Liver (tissue), 9 donors: Measurements from ENCODE around the gene STK39. TPM values are rescaled to one million over a fixed set of nuclear protein-coding genes. Genes with fewer than 3 reads are reported as not detected.

ENCODE experiments used
- DNase-seq: peaks from one replicate; pipeline ENCODE4 v3.0.0-alpha.2; 2017; ENCODE audit warnings: low spot score
- H3K27ac ChIP-seq, 2 donors: one replicate each; pipeline ENCODE4 v1.7.0; 2013; ENCODE audit warnings: inconsistent platforms in 2 of 2, low read length in 2 of 2, control low read depth in 1 of 2, low read depth in 1 of 2, mild to moderate bottlenecking in 1 of 2
- H3K27me3 ChIP-seq, 4 donors: one replicate each; pipeline versions ENCODE4 v1.6.1 to v1.7.0; 2013; ENCODE audit warnings: low read length in 3 of 4, inconsistent platforms in 1 of 4, mild to moderate bottlenecking in 1 of 4, moderate library complexity in 1 of 4; ENCODE audit not compliant: control insufficient read depth in 4 of 4, insufficient read depth in 4 of 4
- H3K36me3 ChIP-seq, 4 donors: one replicate each; pipeline versions ENCODE4 v1.6.1 to v1.7.0; 2013; ENCODE audit warnings: low read length in 3 of 4, mild to moderate bottlenecking in 3 of 4, low read depth in 1 of 4, moderate library complexity in 1 of 4; ENCODE audit not compliant: control insufficient read depth in 4 of 4, insufficient read depth in 3 of 4
- H3K4me1 ChIP-seq, 4 donors: one replicate each; pipeline versions ENCODE4 v1.6.1 to v1.7.0; 2013; ENCODE audit warnings: low read length in 3 of 4, mild to moderate bottlenecking in 3 of 4, moderate library complexity in 1 of 4; ENCODE audit not compliant: control insufficient read depth in 4 of 4, insufficient read depth in 4 of 4
- H3K4me3 ChIP-seq, 3 donors: one replicate each; pipeline versions ENCODE4 v1.6.1 to v1.7.0; 2013; ENCODE audit warnings: low read length in 3 of 3, control low read depth in 1 of 3, low read depth in 1 of 3, mild to moderate bottlenecking in 1 of 3
- H3K9ac ChIP-seq, 2 donors: one replicate each; pipeline ENCODE4 v1.7.0; 2013; ENCODE audit warnings: low read length in 2 of 2, mild to moderate bottlenecking in 2 of 2, moderate library complexity in 2 of 2, control low read depth in 1 of 2, low read depth in 1 of 2
- H3K9me3 ChIP-seq, 4 donors: one replicate each; pipeline versions ENCODE4 v1.6.1 to v1.7.0; 2013; ENCODE audit warnings: low read length in 3 of 4; ENCODE audit not compliant: control insufficient read depth in 4 of 4
- EGR1 ChIP-seq, 2 donors: IDR thresholded peaks; 2 replicates each; pipeline ENCODE4 v1.6.1; 2016 to 2018; ENCODE audit warnings: antibody characterized with exemption in 2 of 2, low read depth in 2 of 2
- JUND ChIP-seq, 2 donors: IDR thresholded peaks; 2 replicates each; pipeline ENCODE4 v1.6.1; 2016; ENCODE audit warnings: antibody characterized with exemption in 2 of 2
- NR2F2 ChIP-seq: IDR thresholded peaks from 2 replicates; pipeline ENCODE4 v1.6.1; 2016; ENCODE audit warnings: antibody characterized with exemption
- RXRA ChIP-seq, 2 donors: IDR thresholded peaks; 2 replicates each; pipeline ENCODE4 v1.6.1; 2017 to 2018; ENCODE audit warnings: antibody characterized with exemption in 2 of 2, mild to moderate bottlenecking in 1 of 2
- SP1 ChIP-seq: IDR thresholded peaks from 2 replicates; pipeline ENCODE4 v1.6.1; 2018; ENCODE audit warnings: antibody characterized with exemption, mild to moderate bottlenecking
- TAF1 ChIP-seq: conservative IDR thresholded peaks from 2 replicates; pipeline ENCODE4 v1.6.1; 2016; ENCODE audit warnings: antibody characterized with exemption, mild to moderate bottlenecking
- WGBS: extraction: QIAGEN DNeasy Blood & Tissue Kit; methylation state at CpG from one replicate; pipeline ENCODE4 v1.1.7; 2013; 5-methylcytosine and 5-hydroxymethylcytosine counted together
- polyA plus RNA-seq, 2 donors: library from polyadenylated mRNA; stranded (reverse) in 1 of 2; unstranded in 1 of 2; fragments of 200-250 nt in 1 of 2; fragments of >200 nt in 1 of 2; fragmentation: Nextera tagmentation in 1 of 2; extraction: Ambion mirVana in 1 of 2; gene quantifications; one replicate each; pipeline versions ENCODE4 v1.2.1 to v1.2.3, GENCODE V29; 2013 to 2015
- total RNA-seq, 2 donors: library from RNA; depleted of rRNA; stranded (reverse); fragments of >200 nt; gene quantifications; one replicate each; pipeline ENCODE4 v1.2.3, GENCODE V29; 2014
- TF ChIP-seq, protein P1 (sequence below): IDR thresholded peaks from 2 replicates; pipeline ENCODE4 v1.6.1; 2016; ENCODE audit warnings: antibody characterized with exemption, mild to moderate bottlenecking
- TF ChIP-seq, protein P2 (sequence below): IDR thresholded peaks from 2 replicates; pipeline ENCODE4 v1.6.1; 2016; ENCODE audit warnings: antibody characterized with exemption
- donor health status: healthy.
- donor health status: healthy.
- donor health status: healthy.
- donor health status: healthy.
- donor health status: healthy.

The STK39 gene
- total and polyA plus RNA-seq, 4 donors, result 0.29 to 1.8 (median 0.73) TPM

DNA sequence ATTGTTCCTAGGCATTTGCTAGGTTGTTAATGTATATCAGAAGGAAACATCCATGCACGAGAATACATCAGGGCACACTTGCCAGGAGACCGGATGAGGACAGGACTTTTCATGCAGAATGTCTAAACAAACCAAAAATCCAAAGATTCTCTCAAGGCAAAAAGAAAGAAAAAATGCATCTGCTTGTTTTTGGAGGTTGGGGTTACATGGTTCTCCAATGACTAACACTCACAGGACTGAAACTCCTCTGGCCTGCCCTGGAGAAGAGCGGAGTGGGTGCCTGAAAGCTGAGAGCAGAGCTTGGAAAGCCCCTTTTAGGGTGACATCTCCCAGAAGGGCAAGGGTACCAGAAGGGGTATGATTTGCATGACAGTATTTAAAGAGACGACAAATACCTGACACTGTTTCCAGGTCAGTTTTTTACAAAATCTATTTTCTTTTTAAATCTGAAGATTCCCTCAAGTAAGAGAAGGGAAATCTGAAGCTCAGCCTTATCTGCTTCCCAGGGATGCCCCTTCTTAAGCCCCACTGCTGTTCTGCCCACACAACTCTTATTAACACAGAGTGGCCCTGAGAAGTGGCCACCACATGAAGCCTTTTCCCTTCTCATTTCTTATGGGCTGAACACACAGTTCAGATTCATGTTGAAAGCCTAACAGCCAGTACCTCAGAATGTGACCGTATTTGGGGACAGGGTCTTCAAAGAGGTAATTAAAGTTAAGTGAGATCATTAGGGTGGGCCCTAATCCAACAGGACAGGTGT lies 216.4 kb downstream of the STK39 start:
- no peaks in the 10 kb centered on the region for H3K36me3 ChIP-seq
- no peak overlapping the region for H3K9ac ChIP-seq
- 87% methylated on average over 5 of the region's 5 CpGs for WGBS
- no peaks in the 10 kb centered on the region for H3K9me3 ChIP-seq
- H3K4me1 ChIP-seq, result no peaks in the 10 kb centered on the region
- no peak overlapping the region for H3K4me3 ChIP-seq
- H3K27me3 ChIP-seq, result no peaks in the 10 kb centered on the region
- TF ChIP-seq, protein P1, sequence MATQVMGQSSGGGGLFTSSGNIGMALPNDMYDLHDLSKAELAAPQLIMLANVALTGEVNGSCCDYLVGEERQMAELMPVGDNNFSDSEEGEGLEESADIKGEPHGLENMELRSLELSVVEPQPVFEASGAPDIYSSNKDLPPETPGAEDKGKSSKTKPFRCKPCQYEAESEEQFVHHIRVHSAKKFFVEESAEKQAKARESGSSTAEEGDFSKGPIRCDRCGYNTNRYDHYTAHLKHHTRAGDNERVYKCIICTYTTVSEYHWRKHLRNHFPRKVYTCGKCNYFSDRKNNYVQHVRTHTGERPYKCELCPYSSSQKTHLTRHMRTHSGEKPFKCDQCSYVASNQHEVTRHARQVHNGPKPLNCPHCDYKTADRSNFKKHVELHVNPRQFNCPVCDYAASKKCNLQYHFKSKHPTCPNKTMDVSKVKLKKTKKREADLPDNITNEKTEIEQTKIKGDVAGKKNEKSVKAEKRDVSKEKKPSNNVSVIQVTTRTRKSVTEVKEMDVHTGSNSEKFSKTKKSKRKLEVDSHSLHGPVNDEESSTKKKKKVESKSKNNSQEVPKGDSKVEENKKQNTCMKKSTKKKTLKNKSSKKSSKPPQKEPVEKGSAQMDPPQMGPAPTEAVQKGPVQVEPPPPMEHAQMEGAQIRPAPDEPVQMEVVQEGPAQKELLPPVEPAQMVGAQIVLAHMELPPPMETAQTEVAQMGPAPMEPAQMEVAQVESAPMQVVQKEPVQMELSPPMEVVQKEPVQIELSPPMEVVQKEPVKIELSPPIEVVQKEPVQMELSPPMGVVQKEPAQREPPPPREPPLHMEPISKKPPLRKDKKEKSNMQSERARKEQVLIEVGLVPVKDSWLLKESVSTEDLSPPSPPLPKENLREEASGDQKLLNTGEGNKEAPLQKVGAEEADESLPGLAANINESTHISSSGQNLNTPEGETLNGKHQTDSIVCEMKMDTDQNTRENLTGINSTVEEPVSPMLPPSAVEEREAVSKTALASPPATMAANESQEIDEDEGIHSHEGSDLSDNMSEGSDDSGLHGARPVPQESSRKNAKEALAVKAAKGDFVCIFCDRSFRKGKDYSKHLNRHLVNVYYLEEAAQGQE, result no peak
- TF ChIP-seq SP1, result no peak
- no peak for TF ChIP-seq TAF1
- no peak for DNase-seq
- H3K27ac ChIP-seq, result no peak overlapping the region

DNA sequence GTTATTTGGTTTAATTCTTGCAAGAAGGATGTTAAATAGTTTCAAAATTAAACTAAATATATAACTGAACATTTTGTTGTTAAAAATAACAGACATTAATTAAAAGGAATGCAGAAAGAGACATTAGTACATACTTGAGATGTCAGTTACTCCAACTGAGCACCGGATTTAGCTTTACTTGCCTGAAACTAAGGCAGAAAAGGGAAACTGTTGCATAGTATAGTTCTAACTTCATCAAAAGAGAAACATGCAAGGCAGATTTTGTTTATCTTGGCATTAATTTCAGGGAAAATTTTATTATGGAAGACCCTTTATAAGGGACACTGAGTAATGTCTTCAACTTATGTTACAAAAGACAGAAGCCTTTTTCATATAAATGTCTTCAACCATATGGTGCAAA lies 218.3 kb downstream of the STK39 start:
- no peaks in the 10 kb centered on the region for H3K27me3 ChIP-seq
- no peak overlapping the region for H3K4me3 ChIP-seq
- no peak overlapping the region for H3K27ac ChIP-seq
- H3K36me3 ChIP-seq, result no peaks in the 10 kb centered on the region
- DNase-seq, result no peak
- no peaks in the 10 kb centered on the region for H3K4me1 ChIP-seq
- H3K9ac ChIP-seq, result no peak overlapping the region
- 92% methylated on average over 1 of the region's 1 CpG for WGBS
- H3K9me3 ChIP-seq, result no peaks in the 10 kb centered on the region
- no peak for TF ChIP-seq RXRA (IDR thresholded peaks at IDR 0.05)
- no peak for TF ChIP-seq EGR1 (IDR thresholded peaks at IDR 0.05; ENCODE audit: low read depth in 2 of 2)
- no peak for TF ChIP-seq NR2F2
- TF ChIP-seq, protein P2, sequence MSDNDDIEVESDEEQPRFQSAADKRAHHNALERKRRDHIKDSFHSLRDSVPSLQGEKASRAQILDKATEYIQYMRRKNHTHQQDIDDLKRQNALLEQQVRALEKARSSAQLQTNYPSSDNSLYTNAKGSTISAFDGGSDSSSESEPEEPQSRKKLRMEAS, result no peak
- TF ChIP-seq TAF1, result no peak

DNA sequence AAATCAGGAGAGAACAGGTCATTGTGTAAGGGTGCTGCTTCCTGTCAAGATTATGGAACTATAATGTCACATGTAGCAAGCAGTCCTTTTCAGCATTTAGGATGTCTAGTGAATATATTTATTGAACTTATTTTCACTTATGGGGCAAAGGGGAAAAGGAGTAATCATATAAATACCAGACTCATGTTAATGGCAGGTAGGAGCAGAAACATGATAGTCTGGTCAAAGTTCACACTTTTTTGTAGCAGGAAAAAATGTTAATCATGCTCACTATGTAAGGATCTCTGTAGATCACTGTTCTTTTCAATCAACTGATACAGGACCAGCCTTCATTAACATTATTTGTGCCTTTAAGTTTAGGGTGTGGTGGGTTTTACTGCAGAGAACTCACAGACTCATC lies 219.0 kb downstream of the STK39 start:
- DNase-seq, result no peak
- Histone ChIP-seq H3K36me3 (no peaks in the 10 kb centered on the region), H3K9me3 (no peaks in the 10 kb centered on the region), H3K4me3 (no peak overlapping the region), H3K27ac (no peak overlapping the region), H3K27me3 (no peaks in the 10 kb centered on the region), H3K4me1 (no peaks in the 10 kb centered on the region), H3K9ac (no peak overlapping the region)
- TF ChIP-seq JUND (IDR thresholded peaks at IDR 0.05), result no peak
